Prostate gland (tissue), 2 donors: ENCODE data around the gene PRLH.

Experiments
- CTCF ChIP-seq, 4 experiments: fragments of 200-600 bp in 2 of 4; fragments of 450-650 bp in 2 of 4; sonication (generic) in 2 of 4; IDR thresholded peaks; 1 replicate in 3 of 4; 2 replicates in 1 of 4; pipeline ENCODE4 v1.5.1; 2016 to 2019; ENCODE audit warnings: antibody characterized with exemption in 4 of 4, mild to moderate bottlenecking in 2 of 4, moderate library complexity in 2 of 4
- POLR2A ChIP-seq: fragments of 450-650 bp; IDR thresholded peaks from one replicate; pipeline ENCODE4 v1.6.1; 2016; ENCODE audit warnings: antibody characterized with exemption, mild to moderate bottlenecking
- POLR2AphosphoS5 ChIP-seq: sonication (generic); formaldehyde crosslinking; IDR thresholded peaks from one replicate; pipeline ENCODE4 v1.6.1; 2017; ENCODE audit warnings: antibody characterized with exemption

- TF ChIP-seq CTCF (IDR thresholded peaks at IDR 0.05) = no peak
- TF ChIP-seq POLR2AphosphoS5 = no peak
- TF ChIP-seq POLR2A = no peak
Observed at GRCh38 chr2:237555560-237555959, 10.8 kb upstream of the PRLH start.
